ENCODE measurements around the gene TAPBPL.
"Not testable (repeated sequence)": the region's sequence is repeated elsewhere in the genome, so short reads cannot be mapped to it uniquely, and the experiment has no call there.

DNA sequence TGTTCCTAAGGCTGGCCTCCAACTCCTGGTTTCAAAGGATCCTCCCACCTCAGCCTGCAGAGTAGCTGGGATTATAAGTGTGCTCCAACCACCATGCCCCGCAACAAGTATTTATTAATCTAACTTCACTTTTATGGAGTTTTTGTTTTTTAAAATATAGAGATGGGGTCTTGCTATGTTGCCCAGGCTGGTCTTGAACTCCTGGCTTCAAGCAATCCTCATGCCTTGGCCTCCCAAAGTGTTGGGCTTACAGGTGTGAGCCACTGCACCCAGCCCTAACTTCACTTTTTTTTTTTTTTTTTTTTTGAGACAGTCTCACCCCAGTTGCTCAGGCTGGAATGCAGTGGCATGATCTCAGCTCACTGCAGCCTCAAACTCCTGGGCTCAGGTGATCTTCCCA lies 38.8 kb downstream of the TAPBPL start:
- TF ChIP-seq POLR2A (IDR thresholded peaks at IDR 0.05; ENCODE audit: low read depth, low read length); RAD21 (IDR thresholded peaks at IDR 0.05; ENCODE audit: low read length); FOS (IDR thresholded peaks at IDR 0.05; ENCODE audit: low read depth, low read length); CEBPB (IDR thresholded peaks at IDR 0.05; ENCODE audit: low read depth, low read length); CHD1 (IDR thresholded peaks at IDR 0.05; ENCODE audit: low read depth, low read length); MXI1 (IDR thresholded peaks at IDR 0.05; ENCODE audit: borderline replicate concordance, low read depth, low read length); RFX5 (IDR thresholded peaks at IDR 0.05; ENCODE audit: low read depth, low read length): not testable (repeated sequence)
- TF ChIP-seq, protein P1, sequence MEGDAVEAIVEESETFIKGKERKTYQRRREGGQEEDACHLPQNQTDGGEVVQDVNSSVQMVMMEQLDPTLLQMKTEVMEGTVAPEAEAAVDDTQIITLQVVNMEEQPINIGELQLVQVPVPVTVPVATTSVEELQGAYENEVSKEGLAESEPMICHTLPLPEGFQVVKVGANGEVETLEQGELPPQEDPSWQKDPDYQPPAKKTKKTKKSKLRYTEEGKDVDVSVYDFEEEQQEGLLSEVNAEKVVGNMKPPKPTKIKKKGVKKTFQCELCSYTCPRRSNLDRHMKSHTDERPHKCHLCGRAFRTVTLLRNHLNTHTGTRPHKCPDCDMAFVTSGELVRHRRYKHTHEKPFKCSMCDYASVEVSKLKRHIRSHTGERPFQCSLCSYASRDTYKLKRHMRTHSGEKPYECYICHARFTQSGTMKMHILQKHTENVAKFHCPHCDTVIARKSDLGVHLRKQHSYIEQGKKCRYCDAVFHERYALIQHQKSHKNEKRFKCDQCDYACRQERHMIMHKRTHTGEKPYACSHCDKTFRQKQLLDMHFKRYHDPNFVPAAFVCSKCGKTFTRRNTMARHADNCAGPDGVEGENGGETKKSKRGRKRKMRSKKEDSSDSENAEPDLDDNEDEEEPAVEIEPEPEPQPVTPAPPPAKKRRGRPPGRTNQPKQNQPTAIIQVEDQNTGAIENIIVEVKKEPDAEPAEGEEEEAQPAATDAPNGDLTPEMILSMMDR (conservative IDR thresholded peaks at IDR 0.05; ENCODE audit: low read depth, low read length): not testable (repeated sequence)
